GM21367 (cell line): Measurements from ENCODE around the gene SH3GL3.

Experiments used
- ATAC-seq: cut with Tn5 transposase; IDR thresholded peaks from one replicate; pipeline ENCODE4 v1.9.1; 2021; ENCODE audit not compliant: unreplicated experiment

Gene SH3GL3

GRCh38 chr15:83458381-83458780 is 11.2 kb downstream of the SH3GL3 start:
- ATAC-seq = no peak

GRCh38 chr15:83462026-83462425 is 14.9 kb downstream of the SH3GL3 start:
- no peak for ATAC-seq

- no peak for ATAC-seq
Observed at GRCh38 chr15:83462953-83463433, 15.9 kb downstream of the SH3GL3 start.

GRCh38 chr15:83470887-83471286 is 23.7 kb downstream of the SH3GL3 start:
- no peak for ATAC-seq

- no peak for ATAC-seq
Observed at GRCh38 chr15:83471307-83471866, 24.2 kb downstream of the SH3GL3 start.

DNA sequence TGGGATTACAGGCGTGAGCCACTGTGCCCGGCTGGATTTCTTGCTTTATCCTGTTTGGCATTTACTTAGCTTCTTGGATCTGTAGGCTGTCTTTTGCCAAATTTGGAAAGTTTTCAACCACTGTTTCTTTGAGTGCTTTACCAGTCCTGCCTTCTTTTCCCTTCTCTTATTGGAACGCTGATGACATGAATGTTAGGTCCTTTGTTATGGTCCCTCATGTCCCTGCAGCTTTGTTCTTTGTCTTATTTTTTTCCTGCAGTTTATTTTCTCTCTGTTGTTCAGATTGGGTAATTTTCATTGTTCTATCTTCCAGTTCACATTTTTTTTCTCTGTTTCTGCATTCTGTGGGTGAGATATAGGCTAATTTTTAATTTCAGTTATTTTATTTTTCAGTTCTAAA is 25.0 kb downstream of the SH3GL3 start:
- no peak for ATAC-seq

DNA sequence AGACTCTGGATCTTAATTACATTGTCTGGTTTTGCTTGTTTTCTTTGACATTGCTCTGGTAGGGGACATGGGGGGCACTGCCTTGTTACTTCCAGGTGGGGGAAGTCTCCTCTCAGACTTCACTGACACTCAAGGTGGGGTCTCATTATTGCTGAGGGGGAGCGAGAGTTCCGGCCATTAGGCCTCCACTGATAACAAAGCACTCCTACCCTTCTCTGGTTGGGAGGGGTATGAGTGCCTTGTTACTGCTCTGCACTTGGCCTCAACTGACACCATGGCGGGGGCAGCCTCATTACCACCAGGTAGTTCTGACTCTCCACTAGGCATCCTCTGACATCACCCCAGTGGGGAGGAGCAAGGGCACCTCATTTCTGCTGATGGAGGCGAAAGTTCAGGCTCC is 25.7 kb downstream of the SH3GL3 start:
- no peak for ATAC-seq

DNA sequence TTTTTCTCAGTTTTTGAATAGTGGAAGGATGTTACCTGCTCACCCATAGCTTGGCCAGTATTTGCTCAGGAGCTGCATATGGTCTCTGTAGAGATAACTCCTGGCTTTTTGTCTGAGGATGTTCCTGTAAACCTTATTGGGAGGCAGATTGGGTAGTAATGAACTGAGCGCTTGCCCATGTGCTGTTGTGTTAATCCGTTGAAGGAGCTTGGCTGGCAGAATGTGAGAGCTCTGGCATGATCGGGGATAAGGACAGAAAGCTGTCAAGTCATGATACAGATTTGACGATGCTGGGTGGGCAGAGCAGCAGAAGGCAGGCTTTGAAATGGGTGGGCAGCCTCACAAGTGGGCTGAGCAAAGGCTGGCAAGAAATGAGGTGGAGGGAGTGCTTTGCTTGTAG is 27.4 kb downstream of the SH3GL3 start:
- ATAC-seq = no peak

DNA sequence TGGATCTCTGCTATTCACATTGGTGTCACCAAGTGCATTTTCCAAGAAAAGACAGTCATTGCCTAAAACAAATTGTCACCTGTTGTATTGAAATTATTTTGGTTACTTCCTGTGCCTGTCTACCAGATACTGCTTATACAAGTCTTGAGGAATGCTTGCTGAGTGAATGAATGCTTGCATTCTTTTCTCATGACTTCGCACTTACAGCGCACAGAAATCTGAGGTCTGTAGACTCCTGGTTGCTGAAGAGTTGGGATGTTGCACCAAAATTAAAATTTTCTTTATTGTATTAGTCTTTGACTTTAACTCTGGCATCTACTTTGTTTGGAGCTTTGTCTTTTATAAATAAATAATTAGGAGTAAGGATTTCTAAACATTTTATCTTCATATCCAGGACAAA is 28.4 kb downstream of the SH3GL3 start:
- no peak for ATAC-seq

DNA sequence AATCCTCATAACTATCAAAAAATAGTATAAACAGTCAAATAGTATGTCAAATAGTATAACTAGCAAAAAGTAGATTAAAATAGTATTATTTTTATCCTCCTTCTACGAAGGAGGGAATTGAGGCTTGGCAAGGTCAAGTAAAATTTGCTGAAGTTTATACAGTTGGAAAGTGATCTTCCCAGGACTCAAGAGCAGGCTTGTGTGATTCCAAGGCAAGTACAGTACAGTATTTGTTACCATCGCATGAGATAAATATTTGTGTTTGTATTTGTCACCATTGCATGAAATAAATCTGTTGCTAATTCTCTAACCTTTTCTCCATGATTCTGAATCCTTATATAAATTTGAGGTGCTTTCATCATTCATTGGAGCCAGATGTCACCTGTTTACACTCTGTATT is 28.9 kb downstream of the SH3GL3 start:
- no peak for ATAC-seq

DNA sequence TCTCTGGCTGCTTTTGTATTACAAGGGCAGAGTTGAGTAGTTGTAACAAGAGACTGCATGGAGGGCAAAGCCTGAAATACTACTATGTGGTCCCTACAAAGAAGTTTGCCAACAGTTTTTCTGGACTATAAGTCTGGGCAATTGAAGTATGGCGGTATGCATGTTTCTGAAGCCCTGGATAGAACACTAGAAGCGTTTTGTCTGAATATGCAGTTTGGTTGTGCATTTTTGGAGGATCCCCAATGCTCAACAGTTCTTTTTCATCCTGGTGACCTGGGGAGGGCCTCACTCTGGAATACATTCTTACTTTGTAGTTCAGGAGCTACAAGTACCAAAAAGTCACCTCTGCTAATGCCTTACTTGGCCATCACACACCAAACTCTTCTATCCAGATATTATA is 29.6 kb downstream of the SH3GL3 start:
- ATAC-seq = no peak

- no peak for ATAC-seq
Observed at GRCh38 chr15:83477172-83477807, 30.1 kb downstream of the SH3GL3 start.

GRCh38 chr15:83477808-83478537 is 30.8 kb downstream of the SH3GL3 start:
- no peak for ATAC-seq

GRCh38 chr15:83483612-83484011 is 36.5 kb downstream of the SH3GL3 start:
- ATAC-seq = no peak

DNA sequence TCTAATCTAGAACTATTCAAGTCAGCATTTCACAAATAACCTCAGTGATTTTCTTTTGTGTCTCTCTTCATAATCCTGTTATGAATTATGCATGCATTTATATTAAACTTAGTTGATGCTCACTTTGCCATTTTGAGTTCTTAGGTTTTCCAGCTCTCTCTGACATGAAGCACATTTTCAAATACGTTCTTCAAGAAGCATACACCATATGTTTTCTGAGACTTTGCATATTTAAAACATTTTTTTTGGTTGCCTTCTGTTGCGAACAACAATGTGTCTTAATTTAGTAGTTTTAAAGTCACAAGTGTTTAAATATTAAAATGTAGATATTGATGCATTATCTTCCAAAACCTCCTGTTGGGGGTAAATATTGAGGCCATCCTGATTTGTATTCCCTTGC is 37.5 kb downstream of the SH3GL3 start:
- no peak for ATAC-seq

GRCh38 chr15:83486363-83486762 is 39.2 kb downstream of the SH3GL3 start:
- ATAC-seq = no peak

DNA sequence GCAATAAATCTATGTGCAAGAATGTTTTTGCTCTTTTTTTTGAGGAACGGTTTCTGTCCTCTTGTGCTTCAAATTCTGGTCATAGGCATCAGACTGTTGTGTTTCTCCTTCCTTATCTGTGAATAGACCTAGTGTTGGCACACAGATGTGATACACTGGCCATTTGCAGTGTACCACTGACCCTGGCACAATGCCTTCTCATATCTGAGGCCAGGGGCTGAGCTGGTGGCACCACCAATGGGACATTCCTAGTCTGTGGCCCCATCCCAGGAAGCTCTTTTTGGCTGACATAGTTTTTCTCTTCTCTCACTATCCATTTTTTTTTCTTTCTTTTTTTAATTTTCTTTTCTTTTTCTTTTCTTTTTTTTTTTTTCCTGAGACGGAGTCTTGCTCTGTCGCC is 40.4 kb downstream of the SH3GL3 start:
- ATAC-seq = no peak

GRCh38 chr15:83489690-83490089 is 42.5 kb downstream of the SH3GL3 start:
- ATAC-seq = no peak

DNA sequence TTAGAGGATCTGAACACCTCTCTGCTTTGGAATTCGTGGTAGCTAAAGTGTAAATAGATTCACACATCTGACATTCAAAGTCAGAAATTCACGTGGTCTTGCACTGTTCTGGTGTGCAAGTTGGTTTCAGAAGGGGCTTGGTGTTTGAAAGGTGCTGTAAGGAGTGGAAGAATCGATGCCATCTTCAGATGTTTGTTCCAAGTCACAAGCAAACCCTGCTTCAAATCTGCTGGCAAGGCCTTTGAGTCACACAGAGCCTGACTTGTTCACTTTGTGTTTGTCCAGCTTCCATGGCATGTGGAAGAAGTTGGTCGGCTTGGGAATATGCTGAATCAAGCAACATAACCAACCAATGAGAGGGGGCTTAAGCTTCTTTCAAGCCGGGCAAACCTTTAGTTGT is 44.3 kb downstream of the SH3GL3 start:
- ATAC-seq = no peak

DNA sequence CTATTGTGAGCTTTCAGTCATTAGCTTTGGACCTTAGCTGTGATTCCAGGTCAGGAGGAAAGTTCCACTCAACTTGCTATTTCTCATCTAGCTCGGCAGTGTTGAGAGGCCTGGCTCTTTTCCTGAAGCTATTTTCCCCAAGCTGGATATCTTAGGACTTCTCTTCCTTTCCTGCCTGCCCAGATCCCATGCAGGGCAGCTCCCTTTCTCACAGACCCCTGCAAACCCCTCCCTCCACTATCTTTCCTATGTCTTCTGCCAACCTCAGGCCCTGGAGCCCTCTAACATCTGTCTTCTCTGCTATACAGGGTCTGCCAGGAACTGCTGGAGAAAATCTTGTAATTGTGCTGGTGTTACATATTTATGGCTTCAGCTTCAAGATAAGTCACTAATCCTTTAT is 49.6 kb downstream of the SH3GL3 start:
- ATAC-seq = no peak

DNA sequence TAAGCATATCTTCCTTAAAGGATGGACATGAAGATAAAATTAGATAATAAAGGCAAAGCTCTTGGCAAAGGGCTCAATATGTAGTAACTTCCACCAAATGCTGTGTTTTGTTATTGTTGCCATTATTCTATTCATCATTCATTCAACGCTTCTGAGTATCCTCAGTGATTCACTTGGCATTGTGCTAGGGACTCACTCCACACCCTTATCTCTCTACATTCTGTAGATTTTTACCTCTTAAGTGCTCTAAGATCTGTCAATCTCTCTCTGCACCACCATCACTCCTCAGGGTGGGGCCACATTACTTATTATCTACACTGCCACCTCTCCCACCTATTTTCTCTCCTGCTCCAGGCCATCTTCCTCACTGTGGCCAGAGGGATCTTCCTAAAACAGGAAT is 51.2 kb downstream of the SH3GL3 start:
- no peak for ATAC-seq

GRCh38 chr15:83498801-83499200 is 51.7 kb downstream of the SH3GL3 start:
- ATAC-seq = no peak
